H9 (cell line): ENCODE results near the gene GRK1. TPM values are rescaled to one million over a fixed set of nuclear protein-coding genes. Genes with fewer than 3 reads are reported as not detected.

Source experiments
- DNase-seq: peaks from one replicate; pipeline ENCODE4 v3.0.0-alpha.2; 2017
- H2AFZ ChIP-seq: one replicate; pipeline ENCODE4 v1.6.1; 2013; ENCODE audit warnings: mild to moderate bottlenecking, low read length, control low read depth, moderate library complexity
- H2AK5ac ChIP-seq: 2 replicates; pipeline ENCODE4 v1.6.1; 2013; ENCODE audit warnings: low read length, control low read depth, mixed read lengths; ENCODE audit not compliant: insufficient read length
- H2BK120ac ChIP-seq: one replicate; pipeline ENCODE4 v1.6.1; 2013; ENCODE audit warnings: low read depth, mild to moderate bottlenecking, low read length, control low read depth, inconsistent platforms; ENCODE audit not compliant: poor library complexity, severe bottlenecking
- H2BK12ac ChIP-seq: 2 replicates; pipeline ENCODE4 v1.6.1; 2013; ENCODE audit warnings: low read length, control low read depth, mixed read lengths, low read depth; ENCODE audit not compliant: insufficient read length
- H2BK15ac ChIP-seq: 2 replicates; pipeline ENCODE4 v1.6.1; 2013; ENCODE audit warnings: low read depth, low read length, control low read depth
- H2BK20ac ChIP-seq: one replicate; pipeline ENCODE4 v1.6.1; 2013; ENCODE audit warnings: low read depth, mild to moderate bottlenecking, low read length, control low read depth, inconsistent platforms; ENCODE audit not compliant: poor library complexity, severe bottlenecking
- H2BK5ac ChIP-seq: 2 replicates; pipeline ENCODE4 v1.6.1; 2013; ENCODE audit warnings: low read length, control low read depth, mixed read lengths; ENCODE audit not compliant: insufficient read length
- H3K14ac ChIP-seq: 2 replicates; pipeline ENCODE4 v1.6.1; 2013; ENCODE audit warnings: low read length, control low read depth; ENCODE audit not compliant: insufficient read depth
- H3K18ac ChIP-seq: 2 replicates; pipeline ENCODE4 v1.6.1; 2013; ENCODE audit warnings: low read depth, mild to moderate bottlenecking, mixed read lengths, low read length, control low read depth; ENCODE audit not compliant: insufficient read length
- H3K23ac ChIP-seq: 2 replicates; pipeline ENCODE4 v1.6.1; 2013; ENCODE audit warnings: low read length, control low read depth, mixed read lengths, low read depth; ENCODE audit not compliant: insufficient read length
- H3K23me2 ChIP-seq: 2 replicates; pipeline ENCODE4 v1.6.1; 2013; ENCODE audit warnings: low read depth, mild to moderate bottlenecking, mixed read lengths, low read length, control low read depth; ENCODE audit not compliant: insufficient read length, poor library complexity, severe bottlenecking
- H3K27ac ChIP-seq: 2 replicates; pipeline ENCODE4 v1.5.1; 2013; ENCODE audit warnings: low read length, control low read depth, mixed read lengths, low read depth; ENCODE audit not compliant: insufficient read length
- H3K27me3 ChIP-seq: 2 replicates; pipeline ENCODE4 v1.6.1; 2013; ENCODE audit warnings: low read length, control low read depth, inconsistent platforms; ENCODE audit not compliant: insufficient read depth
- H3K4ac ChIP-seq: 2 replicates; pipeline ENCODE4 v1.6.1; 2013; ENCODE audit warnings: low read depth, mild to moderate bottlenecking, control low read depth, inconsistent platforms, low read length, moderate library complexity
- H3K4me1 ChIP-seq: 2 replicates; pipeline ENCODE4 v1.6.1; 2013; ENCODE audit warnings: low read length, control low read depth, inconsistent platforms; ENCODE audit not compliant: insufficient read depth
- H3K4me2 ChIP-seq: 2 replicates; pipeline ENCODE4 v1.6.1; 2013; ENCODE audit warnings: low read length, control low read depth, mixed read lengths; ENCODE audit not compliant: insufficient read length, insufficient read depth
- H3K56ac ChIP-seq: 2 replicates; pipeline ENCODE4 v1.6.1; 2013; ENCODE audit warnings: low read depth, mild to moderate bottlenecking, mixed read lengths, low read length, control low read depth; ENCODE audit not compliant: insufficient read length
- H3K79me1 ChIP-seq: 2 replicates; pipeline ENCODE4 v1.6.1; 2013; ENCODE audit warnings: low read depth, mild to moderate bottlenecking, moderate library complexity, low read length, control low read depth, inconsistent platforms; ENCODE audit not compliant: insufficient read depth, poor library complexity, severe bottlenecking
- H3K79me2 ChIP-seq: 2 replicates; pipeline ENCODE4 v1.6.1; 2013; ENCODE audit warnings: low read length, control low read depth, inconsistent platforms; ENCODE audit not compliant: insufficient read depth
- H3K9ac ChIP-seq: 2 replicates; pipeline ENCODE4 v1.6.1; 2013; ENCODE audit warnings: low read length, control low read depth, mixed read lengths; ENCODE audit not compliant: insufficient read length; ENCODE audit errors: extremely low read depth
- H3K9me3 ChIP-seq: one replicate; pipeline ENCODE4 v1.6.1; 2013; ENCODE audit warnings: low read depth, low read length, inconsistent platforms; ENCODE audit not compliant: control insufficient read depth
- H3T11ph ChIP-seq: one replicate; pipeline ENCODE4 v1.6.1; 2013; ENCODE audit warnings: mild to moderate bottlenecking, low read length, control low read depth, inconsistent platforms
- H4K20me1 ChIP-seq: one replicate; pipeline ENCODE4 v1.6.1; 2013; ENCODE audit not compliant: control insufficient read depth, insufficient read length, insufficient read depth
- H4K5ac ChIP-seq: 2 replicates; pipeline ENCODE4 v1.6.1; 2013; ENCODE audit warnings: low read depth, mild to moderate bottlenecking, mixed read lengths, low read length, control low read depth; ENCODE audit not compliant: insufficient read length
- H4K8ac ChIP-seq: replicated peaks from 2 replicates; pipeline ENCODE4 v1.6.1; 2013; ENCODE audit warnings: low read length, control low read depth, mixed read lengths, low read depth; ENCODE audit not compliant: insufficient read length
- H4K91ac ChIP-seq: 2 replicates; pipeline ENCODE4 v1.6.1; 2013; ENCODE audit warnings: low read depth, mild to moderate bottlenecking, moderate library complexity, mixed read lengths, low read length, control low read depth; ENCODE audit not compliant: insufficient read length
- H3K27ac Mint-ChIP-seq, 3 experiments: 2 replicates in 2 of 3; 3 replicates in 1 of 3; pipeline ENCODE4 v1.8.0; 2020 to 2021; ENCODE audit warnings: mixed read lengths in 3 of 3, mild to moderate bottlenecking in 1 of 3, moderate library complexity in 1 of 3
- H3K27me3 Mint-ChIP-seq: 2 replicates; pipeline ENCODE4 v1.8.0; 2021; ENCODE audit warnings: low read depth, mild to moderate bottlenecking, moderate library complexity, mixed read lengths
- H3K36me3 Mint-ChIP-seq, 3 experiments: 2 replicates in 2 of 3; 3 replicates in 1 of 3; pipeline ENCODE4 v1.8.0; 2020 to 2021; ENCODE audit warnings: low read depth in 3 of 3, mixed read lengths in 3 of 3; ENCODE audit not compliant: insufficient read depth in 1 of 3
- H3K4me1 Mint-ChIP-seq, 2 experiments: 2 replicates each; pipeline ENCODE4 v1.8.0; 2020; ENCODE audit warnings: mixed read lengths in 2 of 2
- H3K4me3 Mint-ChIP-seq, 2 experiments: 2 replicates in 1 of 2; 3 replicates in 1 of 2; pipeline ENCODE4 v1.8.0; 2020 to 2021; ENCODE audit warnings: mild to moderate bottlenecking in 2 of 2, mixed read lengths in 2 of 2, moderate library complexity in 1 of 2
- H3K9me3 Mint-ChIP-seq, 2 experiments: 2 replicates in 1 of 2; 3 replicates in 1 of 2; pipeline ENCODE4 v1.8.0; 2020; ENCODE audit warnings: mild to moderate bottlenecking in 2 of 2, mixed read lengths in 2 of 2, moderate library complexity in 1 of 2
- WGBS: extraction: QIAGEN DNeasy Blood & Tissue Kit; methylation state at CpG from one replicate; pipeline ENCODE4 v1.1.7; 2013; ENCODE audit warnings: missing lambda C conversion rate, low lambda C conversion rate, mixed read lengths; ENCODE audit not compliant: insufficient read length; ENCODE audit errors: extremely low coverage; 5-methylcytosine and 5-hydroxymethylcytosine counted together
- total RNA-seq: library from RNA; stranded (reverse); gene quantifications from 2 replicates; pipeline ENCODE4 v1.2.1, GENCODE V29; 2021
- TF ChIP-seq, protein P1 (sequence below): fragments of 200-600 bp; sonication (generic); conservative IDR thresholded peaks from 3 replicates; pipeline ENCODE4 v1.8.0; 2021; ENCODE audit warnings: antibody characterized with exemption, mild to moderate bottlenecking

The GRK1 gene
- total RNA-seq, 1 experiment from 2014 or later = 0.31 TPM

DNA sequence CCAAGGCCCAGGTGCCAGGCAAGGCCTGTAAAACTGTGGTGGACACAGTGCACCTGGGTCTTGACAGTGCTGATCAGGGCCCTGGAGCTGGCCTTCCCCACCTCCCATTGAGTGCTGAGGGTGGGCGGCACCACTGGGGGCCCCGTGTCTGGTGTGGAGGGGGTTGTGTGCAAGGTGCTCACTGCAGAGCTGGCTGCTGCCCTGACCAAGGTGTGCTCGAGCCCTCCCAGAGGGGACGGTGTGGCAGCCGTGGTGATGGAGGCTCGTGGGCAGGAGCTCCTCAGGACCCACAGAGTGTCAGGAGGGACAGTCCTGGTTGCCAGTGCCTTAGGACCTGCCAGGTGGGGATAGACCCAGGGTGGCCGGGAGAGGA, 32.0 kb upstream of the GRK1 start:
- H2AFZ ChIP-seq = no peak overlapping the region
- no peak overlapping the region for H3K4me2 ChIP-seq
- H3K79me2 ChIP-seq = no peaks in the 10 kb centered on the region
- DNase-seq = no peak
- Mint-ChIP-seq H3K9me3 (peaks cover 0 to 5% of the 10 kb centered on the region in 2 experiments; a peak in 2 of 5 replicates), H3K27me3 (no peaks in the 10 kb centered on the region), H3K36me3 (peaks cover 55 to 90% (median 86%) of the 10 kb centered on the region in 3 experiments; a peak in 6 of 7 replicates), H3K4me1 (no peaks in the 10 kb centered on the region), H3K27ac (no peak overlapping the region; a peak in 1 of 7 replicates), H3K4me3 (no peak overlapping the region)
- no peak overlapping the region for H3K56ac ChIP-seq
- H3K4me1 ChIP-seq = no peaks in the 10 kb centered on the region
- H2BK12ac ChIP-seq = no peak overlapping the region
- H3T11ph ChIP-seq = no peak overlapping the region
- H4K91ac ChIP-seq = no peak overlapping the region
- no peak overlapping the region for H2BK120ac ChIP-seq
- H2BK15ac ChIP-seq = no peak overlapping the region
- H4K8ac ChIP-seq = no peak overlapping the region
- H3K9me3 ChIP-seq = no peaks in the 10 kb centered on the region
- H2AK5ac ChIP-seq = no peak overlapping the region
- TF ChIP-seq, protein P1, sequence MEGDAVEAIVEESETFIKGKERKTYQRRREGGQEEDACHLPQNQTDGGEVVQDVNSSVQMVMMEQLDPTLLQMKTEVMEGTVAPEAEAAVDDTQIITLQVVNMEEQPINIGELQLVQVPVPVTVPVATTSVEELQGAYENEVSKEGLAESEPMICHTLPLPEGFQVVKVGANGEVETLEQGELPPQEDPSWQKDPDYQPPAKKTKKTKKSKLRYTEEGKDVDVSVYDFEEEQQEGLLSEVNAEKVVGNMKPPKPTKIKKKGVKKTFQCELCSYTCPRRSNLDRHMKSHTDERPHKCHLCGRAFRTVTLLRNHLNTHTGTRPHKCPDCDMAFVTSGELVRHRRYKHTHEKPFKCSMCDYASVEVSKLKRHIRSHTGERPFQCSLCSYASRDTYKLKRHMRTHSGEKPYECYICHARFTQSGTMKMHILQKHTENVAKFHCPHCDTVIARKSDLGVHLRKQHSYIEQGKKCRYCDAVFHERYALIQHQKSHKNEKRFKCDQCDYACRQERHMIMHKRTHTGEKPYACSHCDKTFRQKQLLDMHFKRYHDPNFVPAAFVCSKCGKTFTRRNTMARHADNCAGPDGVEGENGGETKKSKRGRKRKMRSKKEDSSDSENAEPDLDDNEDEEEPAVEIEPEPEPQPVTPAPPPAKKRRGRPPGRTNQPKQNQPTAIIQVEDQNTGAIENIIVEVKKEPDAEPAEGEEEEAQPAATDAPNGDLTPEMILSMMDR = no peak
- H2BK20ac ChIP-seq = no peak overlapping the region
- no peak overlapping the region for H3K4ac ChIP-seq
- no peak overlapping the region for H3K9ac ChIP-seq
- no peaks in the 10 kb centered on the region for H3K27me3 ChIP-seq
- H3K79me1 ChIP-seq = no peaks in the 10 kb centered on the region
- H3K23me2 ChIP-seq = no peaks in the 10 kb centered on the region
- WGBS = no CpG with 5 or more reads among the region's 7 CpGs
- no peak overlapping the region for H2BK5ac ChIP-seq
- no peak overlapping the region for H4K5ac ChIP-seq
- H4K20me1 ChIP-seq = no peaks in the 10 kb centered on the region
- H3K18ac ChIP-seq = no peak overlapping the region
- H3K23ac ChIP-seq = no peak overlapping the region
- H3K27ac ChIP-seq = no peak overlapping the region
- no peak overlapping the region for H3K14ac ChIP-seq
